Measurements from ENCODE around the gene THSD8.

DNA sequence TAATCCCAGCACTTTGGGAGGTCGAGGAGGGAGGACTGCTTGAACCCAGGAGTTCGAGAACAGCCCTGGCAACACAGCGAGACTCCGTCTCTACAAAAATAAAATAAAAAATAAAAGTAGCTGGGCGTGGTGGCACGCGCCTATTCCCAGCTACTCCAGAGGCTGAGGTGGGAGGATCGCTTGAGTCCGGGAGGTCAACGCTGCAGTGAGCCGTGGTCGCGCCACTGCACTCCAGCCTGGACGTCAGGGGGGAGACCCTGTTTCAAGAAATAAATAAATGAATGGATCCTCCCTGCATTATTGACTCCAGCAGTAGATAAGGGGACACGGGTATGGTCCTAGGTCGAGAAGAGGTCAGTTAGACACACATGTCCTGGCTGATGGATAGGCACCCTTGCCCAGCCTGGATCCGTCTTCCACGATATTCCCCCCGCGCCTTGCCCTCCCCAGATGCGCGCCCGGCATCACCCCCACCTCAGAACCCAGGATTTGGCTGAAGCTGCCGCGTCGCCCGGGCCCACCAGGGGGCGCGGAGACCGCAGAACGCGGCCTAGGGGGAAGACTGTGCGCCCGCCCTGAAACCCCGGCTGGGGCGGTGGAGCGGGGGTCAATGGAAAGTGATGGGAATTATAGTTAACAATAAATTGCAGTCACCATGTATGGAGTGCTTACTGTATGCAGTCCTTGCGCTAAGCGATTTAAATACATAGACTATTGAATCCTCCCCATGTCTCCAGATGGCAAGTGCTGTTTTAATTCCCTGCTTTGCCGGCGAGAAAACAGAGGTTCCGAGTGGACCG is 24.5 kb upstream of the THSD8 start:
- TF ChIP-seq EZH2phosphoT487 (IDR thresholded peaks at IDR 0.05; ENCODE audit: insufficient read depth, low read depth) (no peak), EZH2 (IDR thresholded peaks at IDR 0.05; ENCODE audit: insufficient read depth, poor library complexity, severe bottlenecking) (no peak)

All from GM23248 (cell line).